Measurements from ENCODE around the gene FYTTD1. TPM values are rescaled to one million over a fixed set of nuclear protein-coding genes. Genes with fewer than 3 reads are reported as not detected.

The FYTTD1 gene
- total RNA-seq, 2 donors from 2014 or later = 20.4 to 47.3 TPM

GRCh38 chr3:197833930-197834715 lies 84.4 kb downstream of the FYTTD1 start:
- Histone ChIP-seq H3K27me3 (replicated peaks; ENCODE audit: insufficient read depth) (no peaks in the 10 kb centered on the region), H3K27ac (no peak overlapping the region), H3K4me3 (no peak overlapping the region), H3K4me1 (ENCODE audit: control insufficient read depth in 1 of 2, low read depth in 2 of 2) (no peaks in the 10 kb centered on the region), H3K36me3 (peaks cover 41% of the 10 kb centered on the region), H3K9me3 (no peaks in the 10 kb centered on the region)
- TF ChIP-seq, protein P1, sequence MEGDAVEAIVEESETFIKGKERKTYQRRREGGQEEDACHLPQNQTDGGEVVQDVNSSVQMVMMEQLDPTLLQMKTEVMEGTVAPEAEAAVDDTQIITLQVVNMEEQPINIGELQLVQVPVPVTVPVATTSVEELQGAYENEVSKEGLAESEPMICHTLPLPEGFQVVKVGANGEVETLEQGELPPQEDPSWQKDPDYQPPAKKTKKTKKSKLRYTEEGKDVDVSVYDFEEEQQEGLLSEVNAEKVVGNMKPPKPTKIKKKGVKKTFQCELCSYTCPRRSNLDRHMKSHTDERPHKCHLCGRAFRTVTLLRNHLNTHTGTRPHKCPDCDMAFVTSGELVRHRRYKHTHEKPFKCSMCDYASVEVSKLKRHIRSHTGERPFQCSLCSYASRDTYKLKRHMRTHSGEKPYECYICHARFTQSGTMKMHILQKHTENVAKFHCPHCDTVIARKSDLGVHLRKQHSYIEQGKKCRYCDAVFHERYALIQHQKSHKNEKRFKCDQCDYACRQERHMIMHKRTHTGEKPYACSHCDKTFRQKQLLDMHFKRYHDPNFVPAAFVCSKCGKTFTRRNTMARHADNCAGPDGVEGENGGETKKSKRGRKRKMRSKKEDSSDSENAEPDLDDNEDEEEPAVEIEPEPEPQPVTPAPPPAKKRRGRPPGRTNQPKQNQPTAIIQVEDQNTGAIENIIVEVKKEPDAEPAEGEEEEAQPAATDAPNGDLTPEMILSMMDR (IDR thresholded peaks at IDR 0.05) = no peak
- DNase-seq (ENCODE audit: low spot score) (no peak), ATAC-seq (ENCODE audit: insufficient number of reproducible peaks, low FRiP score, low read depth) (no peak)

GRCh38 chr3:197835509-197835908 lies 85.8 kb downstream of the FYTTD1 start:
- H3K27ac ChIP-seq = no peak overlapping the region

DNA sequence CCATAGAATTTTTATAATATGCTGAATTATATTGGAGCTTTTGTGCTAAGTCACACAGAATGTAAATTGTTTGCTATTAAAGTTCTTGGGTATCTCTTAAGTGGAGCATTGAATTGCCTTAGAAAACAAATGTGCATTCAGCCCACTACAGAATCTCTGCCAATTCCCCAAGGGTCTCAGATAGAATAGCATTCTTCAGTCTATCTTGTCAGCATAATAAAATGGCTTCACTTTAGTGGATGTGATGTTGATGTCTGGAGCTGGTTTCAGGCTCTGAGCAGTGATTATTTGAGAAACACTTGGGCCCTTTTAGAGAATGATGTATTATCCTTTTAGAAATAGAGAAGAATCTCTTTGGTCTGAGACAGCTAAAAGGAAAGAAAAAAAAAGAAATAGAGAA lies 86.6 kb downstream of the FYTTD1 start:
- TF ChIP-seq, protein P1 (IDR thresholded peaks at IDR 0.05) = no peak
- no peak overlapping the region for H3K27ac ChIP-seq
- ATAC-seq (ENCODE audit: insufficient number of reproducible peaks, low FRiP score, low read depth) = no peak
- H3K9me3 ChIP-seq = no peaks in the 10 kb centered on the region
- no peaks in the 10 kb centered on the region for H3K27me3 ChIP-seq (replicated peaks; ENCODE audit: insufficient read depth)
- H3K4me3 ChIP-seq = no peak overlapping the region
- H3K36me3 ChIP-seq = peaks cover 45% of the 10 kb centered on the region
- H3K4me1 ChIP-seq (ENCODE audit: control insufficient read depth in 1 of 2, low read depth in 2 of 2) = no peaks in the 10 kb centered on the region
- DNase-seq (ENCODE audit: low spot score) = no peak

More at GRCh38 chr3:197835509-197835908, 85.8 kb downstream of the FYTTD1 start:
- H3K27me3 ChIP-seq (replicated peaks; ENCODE audit: insufficient read depth) = no peaks in the 10 kb centered on the region
- no peak for DNase-seq (ENCODE audit: low spot score)
- TF ChIP-seq, protein P1 (IDR thresholded peaks at IDR 0.05) = no peak
- no peak for ATAC-seq (ENCODE audit: insufficient number of reproducible peaks, low FRiP score, low read depth)
- no peak overlapping the region for H3K4me3 ChIP-seq
- peaks cover 45% of the 10 kb centered on the region for H3K36me3 ChIP-seq
- H3K4me1 ChIP-seq (ENCODE audit: control insufficient read depth in 1 of 2, low read depth in 2 of 2) = no peaks in the 10 kb centered on the region
- no peaks in the 10 kb centered on the region for H3K9me3 ChIP-seq

Other genes starting within 250 kb of the FYTTD1 start
- 10 to 100 TPM in 1 of 2 donors, 1 to 10 TPM in 1; 5.3 to 15.4 TPM for gene BDH1, start 193.9 kb upstream of the FYTTD1 start, total RNA-seq
- gene RUBCN, start 13.0 kb upstream of the FYTTD1 start, total RNA-seq = 10 to 100 TPM; 52.1 to 67.3 TPM
- gene LRCH3, start 41.4 kb downstream of the FYTTD1 start, total RNA-seq = 10 to 100 TPM; 66.7 to 87.6 TPM
- 100 to 1,000 TPM; 277 to 520 TPM for gene RPL35A, start 200.3 kb downstream of the FYTTD1 start, total RNA-seq
- 1 to 10 TPM; 1.2 to 4.1 TPM for gene LMLN, start 210.3 kb downstream of the FYTTD1 start, total RNA-seq